Ureter (tissue), 1 donor: ENCODE results near the gene DLG2. TPM values are rescaled to one million over a fixed set of nuclear protein-coding genes. Genes with fewer than 3 reads are reported as not detected.

ENCODE experiments used
- DNase-seq: peaks from one replicate; pipeline ENCODE4 v3.0.0-alpha.2; 2020; ENCODE audit warnings: low spot score
- total RNA-seq: library from RNA; stranded (reverse); gene quantifications from one replicate; pipeline ENCODE4 v1.2.4, GENCODE V29; 2023
- donor health status: DM: yes; HTN: yes; CAD: no.

Gene DLG2
- total RNA-seq, 1 donor from 2014 or later, result 19.5 TPM

DNA sequence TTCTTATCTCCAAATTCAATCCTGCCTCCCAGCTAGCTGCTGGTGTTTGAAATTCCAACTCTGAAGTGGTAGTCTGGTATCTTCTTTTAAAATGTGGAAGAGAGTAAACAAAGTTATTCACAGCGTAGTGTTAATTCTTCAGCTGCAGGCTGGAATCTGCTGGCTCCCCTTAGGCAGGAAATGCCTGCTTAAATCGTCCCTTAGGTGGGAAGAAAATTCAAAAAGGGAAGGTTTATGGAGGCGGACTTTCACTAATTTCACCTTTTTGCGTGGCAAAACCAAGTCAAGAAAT is 1901.9 kb downstream of the DLG2 start:
- no peak for DNase-seq

DNA sequence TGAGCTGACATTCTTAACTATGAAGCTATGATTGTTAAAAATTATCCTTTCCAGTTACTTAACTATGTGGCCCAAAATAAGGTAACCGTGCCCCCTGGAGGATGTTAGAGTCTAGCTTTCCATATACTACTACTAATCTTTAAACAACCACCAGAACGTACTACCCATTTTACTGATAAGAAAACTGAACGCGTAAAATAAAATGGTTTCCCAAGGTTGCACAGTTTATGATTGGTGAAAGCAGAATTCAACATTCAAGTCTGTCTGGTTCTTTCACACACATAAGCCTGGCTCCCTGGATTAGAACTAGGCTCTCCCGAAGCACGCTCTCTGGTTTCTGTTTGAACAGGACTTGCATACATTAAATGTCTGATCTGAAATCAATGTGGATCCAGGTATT is 1903.1 kb downstream of the DLG2 start:
- DNase-seq, result peak; percentile 57

DNA sequence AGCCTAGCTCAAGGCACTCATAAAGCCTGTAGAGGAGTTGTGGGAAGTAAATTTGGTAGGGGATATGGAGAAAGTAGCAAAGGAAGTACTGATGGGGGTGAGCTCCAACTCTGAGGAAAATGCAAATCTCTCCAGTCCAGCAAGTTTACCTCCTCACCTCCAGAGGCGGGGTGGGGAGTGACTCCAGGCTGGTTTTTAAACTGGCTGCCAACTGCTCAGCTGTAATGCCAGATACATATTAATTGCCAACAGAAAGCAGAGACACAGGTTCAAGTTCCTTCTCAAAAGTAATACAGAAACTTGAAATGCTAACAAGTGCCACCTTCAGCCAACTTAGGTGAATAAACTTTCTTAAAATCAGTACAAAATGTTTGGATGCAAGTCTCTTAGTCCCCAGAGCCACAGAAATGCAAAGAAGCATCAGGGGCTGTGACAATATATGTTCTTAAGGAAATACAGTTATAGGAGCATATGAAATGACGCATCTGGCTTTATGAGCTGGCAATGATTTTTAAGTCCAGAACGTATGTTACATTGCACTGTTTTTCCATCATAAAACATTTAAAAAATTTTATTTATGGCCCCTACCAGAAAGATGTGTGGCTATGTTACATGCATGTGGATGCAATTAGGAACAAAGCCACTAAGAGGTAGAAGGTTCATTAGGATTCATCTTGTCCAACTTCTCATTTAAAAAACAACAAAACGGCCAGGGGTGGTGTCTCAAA is 1904.6 kb downstream of the DLG2 start:
- DNase-seq, result no peak

DNA sequence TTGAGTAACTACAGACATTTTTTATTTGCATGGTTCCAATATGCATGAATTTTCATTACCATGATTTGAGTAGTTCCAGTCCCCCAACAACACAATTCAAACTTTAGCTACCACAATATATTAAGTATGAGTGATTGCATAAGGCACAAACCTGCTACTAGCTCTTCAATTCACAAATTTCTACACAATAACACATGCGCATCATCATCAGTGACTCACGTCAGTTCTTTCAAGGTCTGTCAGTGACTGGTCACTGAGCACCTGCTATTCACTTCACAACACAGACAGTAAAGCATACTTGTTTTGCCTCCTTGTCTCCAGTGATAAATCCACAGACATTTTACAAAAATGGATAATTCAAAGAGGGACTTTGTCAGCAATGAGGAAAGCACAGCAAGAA is 1905.9 kb downstream of the DLG2 start:
- no peak for DNase-seq

DNA sequence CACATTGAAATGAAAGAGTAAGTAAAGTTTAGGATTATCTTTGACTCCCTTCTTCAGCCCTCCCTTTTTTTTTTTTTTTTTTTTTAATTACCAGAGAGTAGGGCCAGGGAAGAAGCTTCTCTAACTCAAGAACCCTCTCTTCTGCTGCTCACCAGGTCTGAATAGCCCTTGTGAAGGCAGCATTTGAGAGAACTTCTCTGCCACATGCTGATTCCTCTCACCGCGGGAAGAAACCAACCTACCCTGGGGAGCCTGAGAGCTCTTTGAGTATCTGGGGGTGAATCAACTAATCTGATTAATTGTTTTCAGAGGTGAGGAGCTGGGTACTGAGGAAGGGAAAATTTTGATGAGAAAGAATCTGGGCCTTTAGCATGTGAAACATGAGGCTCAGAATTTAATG is 1906.5 kb downstream of the DLG2 start:
- no peak for DNase-seq

DNA sequence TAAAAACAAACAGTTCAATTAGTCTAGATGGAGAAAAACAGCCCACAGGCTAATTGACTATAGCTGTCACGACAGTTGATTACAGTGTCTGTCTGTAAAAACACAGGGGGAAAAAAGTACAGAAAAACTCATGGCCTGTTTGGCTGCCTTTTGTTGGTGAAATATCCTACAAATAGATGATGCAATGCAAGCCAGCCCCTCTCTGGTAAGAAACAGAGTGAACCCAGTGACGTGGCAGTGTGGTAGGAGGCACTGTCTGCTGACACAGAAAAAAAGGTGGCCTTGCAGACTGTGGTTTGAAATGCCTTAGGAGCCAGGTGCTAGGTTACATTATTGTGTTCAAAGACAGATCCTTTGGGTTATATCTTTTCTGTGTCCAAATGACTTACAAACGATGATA is 1909.6 kb downstream of the DLG2 start:
- DNase-seq, result no peak

DNA sequence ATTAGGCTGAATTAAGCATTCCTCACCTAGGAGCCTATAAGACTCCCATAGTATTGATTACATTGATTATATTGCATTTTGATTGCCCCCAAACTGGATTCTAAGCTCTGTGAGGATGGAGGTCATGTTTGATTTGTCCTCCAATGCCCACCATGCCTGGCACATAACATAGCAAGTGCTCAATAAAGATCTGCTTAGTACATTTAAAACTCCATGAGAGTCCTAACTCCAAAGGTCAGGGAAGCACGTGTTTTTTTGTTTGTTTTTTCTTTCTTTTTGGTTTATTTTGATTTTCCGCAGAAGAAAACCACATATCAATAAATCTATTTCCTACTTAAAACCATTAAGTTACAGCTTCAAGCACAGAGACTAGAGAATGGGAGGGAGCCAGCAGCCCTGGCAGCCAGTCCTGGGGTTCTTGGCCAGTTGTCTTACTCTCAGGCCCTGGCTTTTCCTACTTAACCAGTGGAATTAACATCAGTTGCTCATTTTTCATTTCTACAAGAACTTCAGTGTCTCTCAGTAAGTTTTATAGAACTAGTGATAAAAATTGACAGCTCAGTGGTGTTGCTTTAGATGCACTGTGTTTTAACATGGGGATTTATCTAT is 1911.1 kb downstream of the DLG2 start:
- DNase-seq, result no peak

DNA sequence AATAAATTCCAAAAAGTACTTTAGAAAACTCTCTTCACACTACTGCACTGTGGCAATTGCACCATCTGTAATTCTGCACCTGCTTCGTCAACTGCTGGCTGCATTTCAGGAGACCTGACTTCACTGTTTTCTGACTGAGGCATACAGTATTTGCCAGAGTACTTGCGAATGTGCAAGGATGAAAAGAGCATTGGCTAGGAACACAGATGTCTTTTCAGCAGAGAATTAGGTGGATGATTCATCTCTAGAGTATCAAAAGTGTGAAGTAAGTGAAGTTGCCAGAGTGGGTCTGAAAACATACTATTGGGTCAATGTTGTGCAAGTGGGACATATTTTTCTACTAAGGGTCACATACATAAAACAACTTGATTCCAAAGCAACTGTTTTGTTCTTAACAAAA is 1913.4 kb downstream of the DLG2 start:
- no peak for DNase-seq

DNA sequence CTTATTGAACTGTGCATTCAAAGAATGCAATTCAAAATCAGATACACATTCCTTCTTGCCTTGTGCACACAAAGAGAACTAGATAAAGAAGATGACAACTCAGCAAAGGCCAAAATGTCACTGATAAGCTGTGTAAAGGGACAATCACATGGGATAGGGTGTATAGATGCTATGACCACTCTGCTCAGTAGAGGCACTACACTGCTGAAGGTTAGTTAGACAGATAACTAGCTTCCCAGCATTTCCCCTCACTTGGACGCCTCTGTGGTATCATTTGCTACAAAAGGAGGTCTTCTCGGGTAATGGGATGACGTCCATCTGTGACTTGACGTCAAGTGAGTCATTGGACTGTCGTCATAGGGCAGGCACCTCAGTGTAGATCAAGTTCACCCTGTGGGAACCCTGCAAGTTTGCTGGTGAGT is 1916.0 kb downstream of the DLG2 start:
- DNase-seq, result no peak

DNA sequence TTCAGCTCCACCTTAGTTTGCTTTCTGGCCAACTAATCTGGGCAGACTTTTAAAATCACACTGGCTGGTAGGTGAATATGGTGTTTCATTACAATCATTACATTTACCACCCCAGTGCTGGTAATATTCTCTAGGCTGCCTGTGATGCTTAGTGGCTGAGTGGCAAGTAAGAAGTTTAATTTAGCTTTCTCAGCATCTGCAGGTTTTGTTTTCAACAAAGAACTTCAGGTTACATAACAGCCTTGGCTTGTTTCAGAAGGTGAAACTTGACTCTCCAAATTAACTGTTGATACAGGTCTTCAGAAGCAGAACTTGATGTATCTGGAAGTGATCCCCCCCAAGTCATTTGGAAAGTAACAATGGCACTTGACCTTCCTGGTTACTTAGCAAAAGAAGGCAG is 1917.7 kb downstream of the DLG2 start:
- DNase-seq, result no peak

DNA sequence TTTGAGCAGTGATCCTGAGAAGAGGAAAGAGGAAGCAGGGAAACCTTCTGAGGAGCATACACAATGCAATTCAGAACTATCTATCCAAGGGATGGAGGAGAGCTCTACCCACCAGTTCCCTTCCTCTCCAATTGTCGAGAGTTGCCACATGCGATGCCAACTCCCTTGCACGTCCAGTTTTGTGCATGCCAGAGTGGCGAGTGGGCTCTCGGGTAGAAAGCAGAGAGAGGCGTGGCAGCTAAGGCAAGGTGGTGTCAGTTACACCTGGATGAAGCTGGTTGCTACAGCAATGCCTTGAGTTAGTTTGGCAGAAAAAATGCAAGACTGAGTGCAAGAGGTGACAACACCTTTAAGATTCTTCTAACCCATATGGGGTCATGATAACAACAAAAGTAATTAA is 1920.6 kb downstream of the DLG2 start:
- no peak for DNase-seq

DNA sequence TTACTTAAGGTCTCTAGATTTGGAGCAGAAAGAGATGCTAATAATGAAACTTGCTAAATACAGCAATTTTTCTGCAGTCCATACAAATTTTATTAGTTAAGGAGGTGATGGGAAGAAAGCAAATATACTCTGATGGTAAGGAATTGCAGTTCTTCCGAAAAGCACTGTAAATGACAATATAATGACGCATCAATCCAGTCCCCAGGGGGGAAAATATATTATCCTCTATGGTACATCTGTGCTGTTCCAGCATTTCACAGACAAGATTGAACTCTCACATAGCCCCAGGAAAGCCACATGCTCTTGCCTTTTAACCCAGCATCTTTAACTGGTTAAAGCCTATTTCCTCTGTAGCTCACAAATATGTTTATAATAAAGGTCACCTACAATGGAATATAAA is 1924.3 kb downstream of the DLG2 start:
- DNase-seq, result no peak

DNA sequence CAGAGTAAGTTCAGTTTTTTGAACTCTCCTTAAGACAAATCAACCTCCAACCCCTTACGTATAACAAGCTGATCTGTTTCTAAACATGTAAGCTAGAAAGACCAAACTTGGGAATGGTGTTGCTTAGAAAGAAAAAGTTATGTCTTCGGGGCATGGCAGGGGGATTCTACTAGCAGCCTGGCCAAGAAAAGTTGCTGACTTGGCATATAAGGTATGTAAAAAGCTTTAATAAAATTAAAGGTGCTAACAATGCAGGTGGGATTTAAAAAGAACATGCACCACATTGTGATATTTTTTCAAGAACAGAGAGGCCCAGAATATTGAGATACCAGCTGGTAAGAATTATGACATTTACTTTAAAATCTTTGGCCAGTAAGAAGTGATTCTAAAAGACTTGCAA is 1929.6 kb downstream of the DLG2 start:
- no peak for DNase-seq

DNA sequence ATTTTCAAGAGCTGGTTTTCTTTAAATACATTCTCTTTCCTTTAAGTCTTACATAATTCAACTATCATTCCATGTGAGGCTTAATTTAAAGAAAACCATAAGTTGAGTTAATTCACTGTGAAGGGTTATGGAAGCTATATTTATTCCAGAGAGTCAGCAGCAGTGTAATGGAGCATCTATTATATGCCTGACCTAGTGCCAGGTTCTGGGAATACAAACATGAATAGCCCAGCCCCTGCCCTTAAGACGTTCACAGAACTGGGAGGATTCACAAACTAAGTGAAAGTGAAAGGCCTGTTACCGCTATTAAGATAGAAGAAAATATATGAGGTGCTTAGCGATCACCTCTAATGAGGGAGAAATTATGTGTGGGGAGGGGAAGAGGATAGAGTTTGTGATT is 1932.1 kb downstream of the DLG2 start:
- no peak for DNase-seq

DNA sequence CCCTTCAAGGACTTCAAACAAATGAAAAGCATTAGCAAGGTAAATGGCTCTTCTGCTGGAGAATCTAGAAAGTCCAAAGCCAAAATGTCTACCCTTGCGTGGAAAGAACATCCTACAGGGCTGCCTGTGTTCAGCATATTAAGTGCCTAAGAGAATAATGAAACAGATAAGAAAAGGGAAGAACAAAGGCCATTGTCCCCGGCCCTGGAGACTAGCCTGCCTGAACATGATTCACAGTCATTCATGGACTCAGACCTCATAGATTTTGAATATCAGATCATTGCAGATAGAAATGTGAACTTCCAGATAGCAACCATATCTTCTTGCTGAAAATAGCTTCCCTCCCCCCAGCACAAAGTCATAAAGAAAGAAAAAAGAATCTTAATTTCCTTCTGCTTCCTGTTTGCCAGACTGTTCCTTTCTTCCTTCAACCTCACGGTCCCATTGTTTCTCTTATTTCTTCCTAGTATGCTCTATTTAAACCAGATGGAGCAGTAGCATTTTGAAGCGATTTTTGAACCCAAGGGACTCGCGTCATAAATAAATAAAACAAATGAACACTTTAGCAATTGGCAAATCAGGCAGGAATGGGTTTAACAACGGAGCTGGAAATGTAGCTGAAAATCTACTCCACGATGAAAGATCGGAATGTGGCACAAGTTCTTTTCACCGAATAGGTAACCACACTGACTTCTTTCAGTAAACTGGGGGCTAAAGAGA is 1932.8 kb downstream of the DLG2 start:
- DNase-seq, result no peak

DNA sequence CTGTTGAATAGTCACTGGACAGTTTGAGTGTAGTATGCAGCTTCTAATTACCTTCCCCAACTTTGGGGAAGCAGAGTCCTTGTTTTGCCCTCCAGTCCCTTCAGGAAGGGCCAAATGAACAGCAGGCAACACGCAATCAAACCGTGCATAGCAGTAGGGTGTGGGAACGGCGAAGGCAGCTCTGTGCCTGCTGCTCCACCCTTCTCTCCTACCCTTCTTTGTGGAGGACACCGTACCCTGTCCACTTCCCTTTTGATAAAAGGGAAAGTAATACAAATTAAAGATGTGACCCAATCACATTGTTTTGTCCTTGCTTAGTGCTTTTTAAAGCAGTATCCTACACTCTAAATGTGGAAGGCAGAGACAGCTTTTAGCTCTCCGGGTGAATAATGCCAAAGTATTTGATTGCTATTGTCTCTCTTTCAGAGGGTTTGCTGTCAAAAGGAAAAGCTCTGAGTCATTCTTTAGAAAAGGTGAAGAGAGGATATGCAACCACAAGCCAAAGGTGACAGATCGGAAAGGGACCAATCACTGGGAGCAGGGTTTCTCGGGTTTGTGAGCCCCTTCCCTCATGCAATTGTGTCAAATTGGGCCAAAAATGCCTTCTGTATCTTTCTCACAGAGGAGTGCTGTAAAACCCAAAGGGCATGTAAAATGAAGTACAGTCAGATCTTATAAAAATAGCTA is 1933.7 kb downstream of the DLG2 start:
- no peak for DNase-seq

DNA sequence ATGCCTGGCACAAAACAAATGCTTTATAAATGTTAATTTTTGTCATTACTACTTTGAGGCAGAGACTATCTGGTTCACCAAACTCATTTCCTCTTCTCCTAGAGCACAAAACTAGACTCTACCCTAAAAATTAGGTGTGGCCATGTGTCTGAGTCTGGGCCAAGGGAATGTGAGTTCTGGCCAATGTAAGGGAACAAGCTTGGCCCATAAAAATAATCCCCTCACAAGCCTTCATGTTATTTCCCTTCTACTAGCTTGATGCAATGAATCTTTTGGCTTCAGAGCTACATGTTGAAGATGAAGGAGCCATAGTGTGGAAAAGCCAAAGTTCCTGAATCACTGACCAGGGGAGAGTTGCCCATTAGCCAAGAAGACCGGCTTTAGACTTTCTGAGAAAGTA is 1934.5 kb downstream of the DLG2 start:
- DNase-seq, result no peak

DNA sequence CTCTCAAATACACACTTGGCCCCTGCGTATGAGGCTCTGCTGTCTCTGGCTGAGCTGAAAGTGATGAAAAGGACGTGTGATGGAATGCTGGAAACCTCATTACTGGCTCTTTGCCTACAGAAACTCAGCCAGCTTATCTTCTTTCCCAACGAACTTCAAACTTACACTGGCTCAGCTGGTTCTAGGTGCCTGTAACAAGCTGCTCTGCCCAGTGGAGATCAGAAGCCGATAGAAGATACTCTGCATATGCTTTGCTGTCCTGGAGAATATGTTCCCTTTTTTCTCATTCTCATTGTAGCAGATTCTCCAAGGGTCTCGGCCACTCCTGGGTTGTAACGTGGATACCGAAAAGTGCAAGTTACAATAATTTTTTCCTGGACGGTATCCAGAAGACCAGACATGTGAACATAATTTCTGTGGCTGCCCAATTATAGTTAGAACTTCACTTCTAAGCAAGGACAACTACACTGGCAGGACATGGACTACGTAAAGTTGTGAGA is 1935.6 kb downstream of the DLG2 start:
- DNase-seq, result peak; percentile 55

DNA sequence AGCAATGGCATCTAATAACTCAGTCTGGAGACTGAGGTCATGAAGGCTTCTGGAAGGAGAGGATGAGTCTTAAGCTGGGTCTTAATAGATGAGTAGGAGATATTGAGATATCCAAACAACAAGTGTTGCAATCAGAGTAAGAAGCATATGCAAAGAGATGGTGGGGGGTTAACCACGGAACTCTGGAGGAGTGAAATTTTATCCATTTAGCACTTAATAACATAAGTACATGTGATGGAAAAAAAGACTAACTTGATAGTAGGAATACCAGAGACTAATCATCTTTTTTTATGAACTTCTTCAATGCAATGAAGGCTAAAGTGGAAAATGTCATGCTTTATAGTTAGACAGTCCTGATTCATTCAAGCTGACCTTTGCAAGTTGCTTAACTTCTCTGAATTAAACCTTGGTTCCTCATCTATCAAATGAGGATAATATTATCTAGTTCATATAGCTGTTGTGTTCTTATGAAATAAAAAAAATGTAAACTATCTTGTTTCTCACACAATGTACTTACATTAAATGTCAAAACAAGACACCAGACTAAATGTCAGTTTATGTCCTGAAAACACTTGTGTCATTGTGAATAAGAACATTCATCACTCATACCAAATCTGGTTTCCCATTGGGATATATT is 1937.9 kb downstream of the DLG2 start:
- DNase-seq, result no peak

DNA sequence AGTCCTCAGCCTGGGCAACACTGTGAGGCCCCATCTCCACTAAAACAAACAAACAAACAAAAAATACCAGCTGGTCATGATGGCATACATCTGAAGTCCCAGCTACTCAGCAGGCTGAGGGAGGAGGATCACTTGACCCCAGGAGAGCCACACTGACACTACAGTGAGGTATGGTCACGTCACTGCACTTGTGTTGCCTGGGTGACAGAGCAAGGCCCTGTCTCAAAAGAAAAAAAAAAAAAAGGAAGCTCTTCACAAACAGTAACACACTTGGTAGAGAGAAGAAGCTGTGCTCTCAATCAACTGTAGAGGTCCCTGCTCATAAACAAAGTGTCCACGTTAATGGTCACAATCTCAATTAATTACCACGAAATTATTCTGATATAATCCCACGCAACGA is 1939.4 kb downstream of the DLG2 start:
- DNase-seq, result no peak

DNA sequence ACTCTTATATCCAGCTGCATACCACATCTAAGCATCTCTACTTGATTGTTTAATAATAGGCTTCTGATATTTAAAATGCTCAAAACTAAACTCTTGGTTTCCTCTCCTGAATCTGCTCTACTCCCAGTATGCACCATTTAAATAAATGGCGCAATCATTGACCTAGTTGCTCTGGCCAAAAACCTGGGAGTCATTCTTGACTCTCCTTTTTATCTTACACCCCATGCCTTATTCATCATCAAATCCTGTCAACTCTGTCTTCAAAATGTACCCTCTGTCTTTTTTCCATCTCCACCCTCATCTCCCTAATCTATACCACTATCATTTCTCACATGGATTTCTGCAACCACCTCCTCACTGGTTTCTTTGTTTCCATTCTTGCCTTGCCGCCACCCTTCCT is 1941.4 kb downstream of the DLG2 start:
- no peak for DNase-seq

DNA sequence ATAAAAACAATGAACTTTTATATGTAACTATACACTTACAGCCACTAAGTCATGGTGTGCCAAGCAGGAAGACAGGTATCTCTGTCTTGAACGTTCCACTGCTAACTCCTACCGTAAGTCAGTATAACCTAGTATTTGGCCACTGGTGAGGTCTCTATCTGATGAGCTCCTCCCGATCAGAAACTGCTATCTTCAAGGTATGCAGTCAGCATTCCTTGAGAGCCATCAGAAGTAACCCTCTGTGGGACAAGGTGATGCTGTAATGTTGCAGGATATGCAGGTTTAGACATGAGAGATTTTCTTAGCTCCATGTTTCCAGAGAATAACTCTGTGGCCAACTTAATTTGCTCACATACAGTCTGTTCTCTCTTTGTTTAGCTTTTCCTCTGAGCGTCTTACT is 1943.1 kb downstream of the DLG2 start:
- DNase-seq, result no peak
